ENCODE results near the gene CD34. TPM values are rescaled to one million over a fixed set of nuclear protein-coding genes. Genes with fewer than 3 reads are reported as not detected.

Gene CD34
- total RNA-seq, 1 donor from 2014 or later = 277 TPM

GRCh38 chr1:207918581-207918980 lies 7.7 kb upstream of the CD34 start:
- Mint-ChIP-seq H3K4me3 (ENCODE audit: unreplicated experiment) (no peak overlapping the region), H3K36me3 (ENCODE audit: low read depth, unreplicated experiment) (no peaks in the 10 kb centered on the region), H3K27ac (ENCODE audit: unreplicated experiment) (peak overlapping the region; percentile 91), H3K9me3 (ENCODE audit: unreplicated experiment) (no peaks in the 10 kb centered on the region), H3K4me1 (ENCODE audit: unreplicated experiment) (peaks cover 53% of the 10 kb centered on the region), H3K27me3 (ENCODE audit: unreplicated experiment) (no peaks in the 10 kb centered on the region)
- TF ChIP-seq CTCF (IDR thresholded peaks at IDR 0.05; ENCODE audit: unreplicated experiment) = no peak
- no peak for DNase-seq (ENCODE audit: low spot score)

- no peaks in the 10 kb centered on the region for H3K36me3 Mint-ChIP-seq (ENCODE audit: low read depth, unreplicated experiment)
- no peak for DNase-seq (ENCODE audit: low spot score)
- TF ChIP-seq CTCF (IDR thresholded peaks at IDR 0.05; ENCODE audit: unreplicated experiment) = no peak
- peaks cover under 1% of the 10 kb centered on the region for H3K27me3 Mint-ChIP-seq (ENCODE audit: unreplicated experiment)
- no peaks in the 10 kb centered on the region for H3K9me3 Mint-ChIP-seq (ENCODE audit: unreplicated experiment)
- H3K27ac Mint-ChIP-seq (ENCODE audit: unreplicated experiment) = peak overlapping the region; percentile 91
- H3K4me3 Mint-ChIP-seq (ENCODE audit: unreplicated experiment) = no peak overlapping the region
- peaks cover 47% of the 10 kb centered on the region for H3K4me1 Mint-ChIP-seq (ENCODE audit: unreplicated experiment)
These were observed 7.1 kb upstream of the CD34 start for GRCh38 chr1:207918011-207918410.

- DNase-seq (ENCODE audit: low spot score) = no peak
- H3K9me3 Mint-ChIP-seq (ENCODE audit: unreplicated experiment) = no peaks in the 10 kb centered on the region
- no peak overlapping the region for H3K4me3 Mint-ChIP-seq (ENCODE audit: unreplicated experiment)
- peaks cover 2% of the 10 kb centered on the region for H3K27me3 Mint-ChIP-seq (ENCODE audit: unreplicated experiment)
- H3K27ac Mint-ChIP-seq (ENCODE audit: unreplicated experiment) = peak overlapping the region; percentile 14
- H3K36me3 Mint-ChIP-seq (ENCODE audit: low read depth, unreplicated experiment) = no peaks in the 10 kb centered on the region
- no peak for TF ChIP-seq CTCF (IDR thresholded peaks at IDR 0.05; ENCODE audit: unreplicated experiment)
- H3K4me1 Mint-ChIP-seq (ENCODE audit: unreplicated experiment) = peaks cover 45% of the 10 kb centered on the region
These were observed 6.2 kb upstream of the CD34 start for GRCh38 chr1:207917080-207917479.

- TF ChIP-seq CTCF (IDR thresholded peaks at IDR 0.05; ENCODE audit: unreplicated experiment) = no peak
- peaks cover 6% of the 10 kb centered on the region for H3K27me3 Mint-ChIP-seq (ENCODE audit: unreplicated experiment)
- H3K27ac Mint-ChIP-seq (ENCODE audit: unreplicated experiment) = no peak overlapping the region
- H3K4me3 Mint-ChIP-seq (ENCODE audit: unreplicated experiment) = no peak overlapping the region
- DNase-seq (ENCODE audit: low spot score) = no peak
- H3K36me3 Mint-ChIP-seq (ENCODE audit: low read depth, unreplicated experiment) = peaks cover 4% of the 10 kb centered on the region
- H3K4me1 Mint-ChIP-seq (ENCODE audit: unreplicated experiment) = peaks cover 45% of the 10 kb centered on the region
- no peaks in the 10 kb centered on the region for H3K9me3 Mint-ChIP-seq (ENCODE audit: unreplicated experiment)
These were observed 3.0 kb upstream of the CD34 start for GRCh38 chr1:207913951-207914350.

GRCh38 chr1:207911856-207912760 lies 1.2 kb upstream of the CD34 start:
- Mint-ChIP-seq H3K27me3 (ENCODE audit: unreplicated experiment) (peaks cover 6% of the 10 kb centered on the region), H3K4me3 (ENCODE audit: unreplicated experiment) (peak overlapping the region; percentile 96), H3K27ac (ENCODE audit: unreplicated experiment) (peak overlapping the region; percentile 84), H3K36me3 (ENCODE audit: low read depth, unreplicated experiment) (peaks cover 4% of the 10 kb centered on the region), H3K9me3 (ENCODE audit: unreplicated experiment) (no peaks in the 10 kb centered on the region), H3K4me1 (ENCODE audit: unreplicated experiment) (peaks cover 48% of the 10 kb centered on the region)
- no peak for TF ChIP-seq CTCF (IDR thresholded peaks at IDR 0.05; ENCODE audit: unreplicated experiment)
- DNase-seq (ENCODE audit: low spot score) = no peak
